IPS-NIHi11 (cell line): ENCODE results near the gene INPP5J.
"Not testable (repeated sequence)": the region's sequence is repeated elsewhere in the genome, so short reads cannot be mapped to it uniquely, and the experiment has no call there.

Experiments used
- DNase-seq: peaks from one replicate; pipeline ENCODE4 v3.0.0; 2012; ENCODE audit warnings: mixed read lengths, low spot score

The INPP5J gene

GRCh38 chr22:31151872-31152271 lies 29.1 kb downstream of the INPP5J start:
- no peak for DNase-seq

- DNase-seq: no peak
Observed at GRCh38 chr22:31153357-31153756, 30.6 kb downstream of the INPP5J start.

- DNase-seq: no peak
Observed at GRCh38 chr22:31154975-31155374, 32.2 kb downstream of the INPP5J start.

GRCh38 chr22:31155422-31155821 lies 32.7 kb downstream of the INPP5J start:
- no peak for DNase-seq

- DNase-seq: no peak
Observed at GRCh38 chr22:31160328-31160978, 37.7 kb downstream of the INPP5J start.

- DNase-seq: no peak
Observed at GRCh38 chr22:31161386-31161785, 38.6 kb downstream of the INPP5J start.

GRCh38 chr22:31162015-31162765 lies 39.4 kb downstream of the INPP5J start:
- no peak for DNase-seq

GRCh38 chr22:31170971-31171370 lies 48.2 kb downstream of the INPP5J start:
- DNase-seq: no peak

- DNase-seq: not testable (repeated sequence)
Observed at GRCh38 chr22:31171734-31172133, 49.0 kb downstream of the INPP5J start.

- no peak for DNase-seq
Observed at GRCh38 chr22:31173386-31174145, 50.8 kb downstream of the INPP5J start.

GRCh38 chr22:31176923-31177322 lies 54.2 kb downstream of the INPP5J start:
- no peak for DNase-seq

GRCh38 chr22:31177420-31178162 lies 54.8 kb downstream of the INPP5J start:
- DNase-seq: no peak

- no peak for DNase-seq
Observed at GRCh38 chr22:31178859-31179258, 56.1 kb downstream of the INPP5J start.

- peak; percentile 42 for DNase-seq
Observed at GRCh38 chr22:31179345-31179744, 56.6 kb downstream of the INPP5J start.

- no peak for DNase-seq
Observed at GRCh38 chr22:31184015-31184414, 61.2 kb downstream of the INPP5J start.
